Myometrial cell (primary cell): ENCODE results near the gene DNAJB11. TPM values are rescaled to one million over a fixed set of nuclear protein-coding genes. Genes with fewer than 3 reads are reported as not detected.

Experiments
- total RNA-seq: library from RNA; depleted of rRNA; stranded (reverse); fragments of >200 nt; gene quantifications from 2 replicates; pipeline ENCODE4 v1.2.3, GENCODE V29; 2015

The DNAJB11 gene
- 50.7 and 67.5 TPM in 2 replicates for total RNA-seq

GRCh38 chr3:186570096-186570940 is at the start of gene DNAJB11:
Gene DNAJB11, plus strand, starts transcription at chr3:186570720. Its CDS starts 178 bp downstream, at chr3:186570898.

GRCh38 chr3:186544281-186544680 is 26.2 kb upstream of the DNAJB11 start, which contains the start of gene CRYGS:
Gene CRYGS, minus strand, starts transcription at chr3:186544380. Its CDS starts 54 bp downstream, at chr3:186544326.

GRCh38 chr3:186567072-186567921 is 3.2 kb upstream of the DNAJB11 start, which contains the start of gene TBCCD1:
Gene TBCCD1, minus strand, starts transcription at chr3:186567339. Its CDS starts 3,010 bp downstream, at chr3:186564329.

GRCh38 chr3:186612721-186613636 is 42.5 kb downstream of the DNAJB11 start, which contains the start of gene AHSG:
Gene AHSG, plus strand, starts transcription at chr3:186613060. Its CDS starts 82 bp downstream, at chr3:186613142.

Other genes with a start within 250 kb of the DNAJB11 start
- under 0.01 and 1.1 TPM in 2 replicates for gene DGKG, start 208.5 kb upstream of the DNAJB11 start, total RNA-seq
- gene CRYGS, start 26.3 kb upstream of the DNAJB11 start, total RNA-seq, result not detected in 2 replicates
- gene TBCCD1, start 3.4 kb upstream of the DNAJB11 start, total RNA-seq, result 8.4 and 9.0 TPM in 2 replicates
- not detected in 2 replicates for gene AHSG, start 42.3 kb downstream of the DNAJB11 start, total RNA-seq
- not detected in 2 replicates for gene FETUB, start 69.7 kb downstream of the DNAJB11 start, total RNA-seq
- not detected in 2 replicates for gene HRG, start 95.3 kb downstream of the DNAJB11 start, total RNA-seq
- not detected in 2 replicates for gene KNG1, start 146.6 kb downstream of the DNAJB11 start, total RNA-seq
- gene EIF4A2, start 212.9 kb downstream of the DNAJB11 start, total RNA-seq, result 225 and 273 TPM in 2 replicates
- 28.3 and 35.6 TPM in 2 replicates for gene RFC4, start 235.8 kb downstream of the DNAJB11 start, total RNA-seq